Embryonic facial prominence (tissue), 1 donor: ENCODE results near the gene A1BG.

Source experiments
- DNase-seq: peaks from one replicate; pipeline ENCODE4 v3.0.0-alpha.2; 2016; ENCODE audit errors: extremely low spot score

Gene A1BG, protein sequence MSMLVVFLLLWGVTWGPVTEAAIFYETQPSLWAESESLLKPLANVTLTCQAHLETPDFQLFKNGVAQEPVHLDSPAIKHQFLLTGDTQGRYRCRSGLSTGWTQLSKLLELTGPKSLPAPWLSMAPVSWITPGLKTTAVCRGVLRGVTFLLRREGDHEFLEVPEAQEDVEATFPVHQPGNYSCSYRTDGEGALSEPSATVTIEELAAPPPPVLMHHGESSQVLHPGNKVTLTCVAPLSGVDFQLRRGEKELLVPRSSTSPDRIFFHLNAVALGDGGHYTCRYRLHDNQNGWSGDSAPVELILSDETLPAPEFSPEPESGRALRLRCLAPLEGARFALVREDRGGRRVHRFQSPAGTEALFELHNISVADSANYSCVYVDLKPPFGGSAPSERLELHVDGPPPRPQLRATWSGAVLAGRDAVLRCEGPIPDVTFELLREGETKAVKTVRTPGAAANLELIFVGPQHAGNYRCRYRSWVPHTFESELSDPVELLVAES

DNA sequence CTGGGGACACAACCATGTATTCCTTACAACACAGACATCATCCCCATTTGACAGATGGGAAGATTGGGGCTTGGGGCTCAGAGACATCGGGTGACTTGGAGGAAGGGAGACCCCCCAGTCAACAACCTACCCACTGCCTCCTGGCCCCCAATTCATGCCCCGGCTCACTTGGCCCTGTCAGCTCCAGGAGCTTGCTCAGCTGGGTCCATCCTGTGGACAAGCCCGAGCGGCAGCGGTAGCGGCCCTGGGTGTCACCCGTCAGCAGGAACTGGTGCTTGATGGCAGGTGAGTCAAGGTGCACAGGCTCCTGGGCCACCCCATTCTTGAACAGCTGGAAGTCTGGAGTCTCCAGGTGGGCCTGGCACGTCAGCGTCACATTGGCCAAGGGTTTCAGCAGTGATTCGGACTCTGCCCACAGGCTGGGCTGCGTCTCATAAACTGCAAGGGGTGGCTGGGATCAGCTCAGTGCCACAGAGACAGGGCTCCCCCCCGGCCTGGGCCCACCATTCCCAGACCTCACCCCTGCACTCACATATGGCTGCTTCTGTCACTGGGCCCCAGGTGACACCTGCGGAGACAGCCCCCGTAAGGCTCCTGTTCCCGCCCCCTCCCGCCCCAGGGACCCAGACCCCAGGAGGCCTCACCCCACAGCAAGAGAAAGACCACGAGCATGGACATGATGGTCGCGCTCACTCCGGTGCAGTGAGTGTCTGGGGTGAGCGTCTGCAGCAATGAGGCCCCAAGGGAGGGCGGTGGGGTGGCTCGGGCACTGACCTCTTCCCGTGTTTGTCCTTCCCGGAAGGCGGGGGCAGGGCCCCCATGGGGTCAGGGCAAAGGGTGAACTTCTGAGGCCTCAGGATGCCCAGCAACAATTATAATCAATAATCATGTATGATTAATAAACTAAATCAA lies at the start of gene A1BG:
A1BG (minus strand) TSS at position 733 of the 912 bp plus-strand sequence; CDS start at position 678, 55 bp downstream.
- no peak for DNase-seq

DNA sequence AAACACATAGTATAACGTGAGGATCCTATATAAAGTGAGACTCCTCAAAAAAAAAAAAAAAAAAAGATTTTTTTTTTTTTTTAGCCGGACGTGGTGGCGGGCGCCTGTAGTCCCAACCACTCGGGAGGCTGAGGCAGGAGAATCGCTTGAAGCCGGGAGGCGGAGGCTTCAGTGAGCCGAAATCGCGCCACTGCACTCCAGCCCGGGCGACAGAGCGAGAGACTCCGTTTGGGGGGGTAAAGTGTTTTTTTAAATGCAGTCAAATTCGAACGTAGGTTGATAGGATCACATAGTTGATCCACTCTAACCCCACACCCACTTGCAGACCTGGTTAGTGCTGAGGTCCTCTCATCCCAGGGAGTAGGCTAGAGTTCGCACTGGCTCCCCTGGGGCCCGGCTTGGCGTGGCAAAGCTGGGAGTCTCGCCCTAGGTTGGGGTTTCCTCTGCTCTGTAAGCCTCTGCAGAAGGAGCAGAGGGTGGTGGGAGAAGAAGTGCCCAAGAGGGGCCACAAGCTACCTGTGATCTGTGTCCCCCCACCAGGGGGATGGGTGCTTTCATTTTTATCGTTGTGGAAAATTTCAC lies 48.6 kb upstream of the A1BG start:
- no peak for DNase-seq

DNA sequence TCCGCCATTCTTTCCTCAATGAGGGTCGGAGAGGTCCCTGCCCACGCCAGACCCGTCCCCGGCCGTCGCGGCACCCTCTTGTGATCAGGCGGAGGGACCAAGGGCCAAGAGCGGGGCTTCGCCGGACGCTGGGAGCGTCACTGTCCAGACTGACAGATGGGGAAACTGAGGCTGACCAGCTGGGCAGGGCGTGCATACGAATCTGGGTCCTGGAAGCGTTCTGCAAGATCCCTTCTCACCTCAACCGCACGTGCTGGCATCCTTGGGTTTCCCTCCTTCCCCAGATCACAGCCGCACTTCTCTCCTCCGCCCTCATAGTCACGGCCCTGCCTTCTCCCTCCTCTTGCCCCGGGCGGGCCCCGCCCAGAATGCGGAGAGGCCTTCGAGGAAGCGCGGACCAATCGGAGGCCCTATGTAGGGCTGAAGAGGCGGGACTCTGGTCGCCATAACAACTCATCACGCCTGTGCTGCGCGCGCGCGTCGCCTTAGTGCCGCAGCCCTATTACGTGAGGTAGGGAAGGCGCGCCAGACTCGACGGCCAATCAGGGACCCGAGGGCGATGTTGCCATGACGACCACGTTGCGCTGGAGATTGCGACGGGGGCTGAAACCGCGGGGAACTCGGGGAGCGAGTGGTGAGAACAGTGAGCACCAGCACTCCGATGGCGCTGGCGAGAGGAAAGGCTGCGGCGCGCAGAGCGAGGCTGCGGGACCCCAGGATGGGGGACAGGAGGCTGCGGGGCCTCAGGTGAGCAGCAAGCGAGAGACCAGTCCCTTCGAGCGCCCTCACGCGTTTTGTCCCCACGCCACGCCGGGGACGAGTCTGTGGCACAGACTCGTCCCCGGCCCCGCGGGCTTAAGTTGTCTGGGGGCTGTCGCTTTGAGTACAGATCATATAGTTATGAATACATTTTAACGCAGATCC lies 47.9 kb upstream of the A1BG start:
- DNase-seq: peak; percentile 99

DNA sequence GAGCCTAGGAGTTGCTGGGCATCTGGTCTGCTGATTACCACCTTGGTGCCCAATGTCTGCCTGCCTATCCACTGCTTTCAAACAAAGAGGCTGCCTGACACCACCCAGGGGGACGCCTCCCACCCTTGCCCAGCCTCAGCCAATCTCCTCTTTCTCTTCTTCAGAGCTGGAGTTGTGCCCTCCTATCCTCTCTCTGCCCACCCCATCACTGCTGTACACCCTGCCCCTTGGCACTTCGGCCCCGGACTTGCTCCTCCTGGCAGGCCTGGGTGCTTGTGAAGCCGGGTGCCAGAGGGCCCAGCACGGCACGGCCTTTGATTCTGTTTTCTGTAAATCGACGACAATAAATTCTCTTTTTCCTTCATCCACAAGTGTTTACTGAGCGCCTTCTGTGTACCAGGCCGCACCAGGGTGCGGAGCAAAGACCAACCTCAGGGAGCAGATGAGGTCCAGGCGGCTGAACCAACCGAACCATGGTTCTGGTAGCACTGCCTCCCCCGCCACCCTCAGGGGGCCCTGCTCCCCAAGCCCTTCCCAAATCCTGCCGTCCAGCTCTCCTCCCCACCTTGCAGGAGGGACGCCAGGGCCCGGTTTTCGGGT lies 47.1 kb upstream of the A1BG start:
- DNase-seq: no peak

DNA sequence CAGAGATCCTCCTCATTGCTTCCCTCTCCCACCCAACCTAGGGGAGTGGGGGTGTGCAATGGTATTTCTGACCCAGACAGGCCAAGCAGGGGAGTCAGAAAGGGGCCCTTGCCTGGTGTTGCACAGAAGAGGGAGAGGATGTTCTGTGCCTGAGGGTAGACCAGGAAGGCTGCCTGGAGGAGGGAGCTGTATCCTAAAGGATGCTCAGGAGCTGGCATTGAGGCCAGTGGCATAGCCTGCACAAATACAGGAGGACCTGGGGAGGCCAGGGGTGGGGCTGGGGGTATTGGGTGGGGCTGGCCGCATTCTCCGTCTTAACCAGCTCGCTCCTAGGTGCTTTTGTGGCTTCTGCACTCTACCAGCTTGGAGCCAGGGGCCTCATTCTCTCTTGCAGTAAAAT lies 46.6 kb upstream of the A1BG start:
- no peak for DNase-seq

DNA sequence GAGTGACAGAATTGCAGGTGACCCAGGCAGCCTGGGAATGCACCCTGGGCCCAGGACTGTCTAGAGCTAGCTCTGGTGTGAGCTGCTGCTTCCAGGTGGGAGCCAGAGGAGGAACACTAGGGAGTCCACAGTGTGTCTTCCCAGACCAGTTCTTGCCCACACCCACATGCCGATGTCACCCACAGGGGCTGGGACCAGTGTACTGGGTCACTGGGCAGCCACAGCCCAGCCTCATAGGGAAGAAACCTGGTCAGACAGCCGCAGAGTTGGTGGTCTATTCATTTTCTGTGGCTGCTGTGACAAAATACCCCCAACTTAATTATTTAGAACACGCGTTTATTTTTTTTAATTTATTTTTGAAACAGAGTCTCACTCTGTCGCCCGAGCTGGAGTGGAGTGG lies 45.3 kb upstream of the A1BG start:
- no peak for DNase-seq

DNA sequence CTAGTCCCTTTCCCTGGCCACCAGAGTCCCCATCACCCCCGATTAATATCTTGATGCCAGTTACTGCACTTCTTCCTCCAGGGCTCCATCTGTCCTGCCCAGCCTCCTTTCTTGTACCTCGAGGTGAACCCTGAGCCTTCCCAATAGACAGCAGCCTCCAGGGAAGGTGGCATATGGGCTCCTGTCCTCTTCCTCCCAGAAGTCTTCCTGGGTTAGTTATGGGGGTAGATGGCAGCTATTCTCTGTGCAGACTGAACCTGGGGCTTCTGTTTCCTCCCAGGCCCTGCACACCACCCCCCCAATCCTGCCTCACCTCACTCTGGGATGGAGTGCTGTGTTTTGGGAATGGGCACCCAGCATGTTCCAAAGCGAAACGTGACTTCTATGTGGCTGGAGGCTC lies 44.8 kb upstream of the A1BG start:
- DNase-seq: no peak

DNA sequence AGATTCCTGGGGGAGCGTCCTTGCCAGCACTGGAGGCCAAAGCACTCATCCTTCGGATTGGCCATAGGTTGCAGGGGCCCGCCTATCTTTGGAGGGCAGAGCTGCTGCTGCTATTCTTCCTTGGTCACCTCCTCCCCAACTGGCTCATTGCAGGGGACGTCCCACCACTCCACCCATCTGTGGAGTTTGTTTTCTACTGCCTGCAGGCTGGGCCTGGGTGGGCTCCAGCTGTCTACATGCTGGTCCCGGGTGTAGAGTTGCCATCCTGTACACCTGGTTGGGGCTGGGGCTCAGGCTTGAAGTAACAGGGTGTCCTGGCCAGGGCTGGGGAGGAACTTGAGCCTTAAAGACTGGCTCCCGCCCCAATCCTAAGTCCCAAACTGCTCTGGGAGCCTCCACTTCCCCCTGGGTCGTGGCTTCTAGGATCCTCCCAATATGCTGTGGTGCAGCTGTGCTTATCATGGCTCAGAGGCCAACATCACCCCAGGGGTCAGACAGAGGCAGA lies 44.3 kb upstream of the A1BG start:
- no peak for DNase-seq

DNA sequence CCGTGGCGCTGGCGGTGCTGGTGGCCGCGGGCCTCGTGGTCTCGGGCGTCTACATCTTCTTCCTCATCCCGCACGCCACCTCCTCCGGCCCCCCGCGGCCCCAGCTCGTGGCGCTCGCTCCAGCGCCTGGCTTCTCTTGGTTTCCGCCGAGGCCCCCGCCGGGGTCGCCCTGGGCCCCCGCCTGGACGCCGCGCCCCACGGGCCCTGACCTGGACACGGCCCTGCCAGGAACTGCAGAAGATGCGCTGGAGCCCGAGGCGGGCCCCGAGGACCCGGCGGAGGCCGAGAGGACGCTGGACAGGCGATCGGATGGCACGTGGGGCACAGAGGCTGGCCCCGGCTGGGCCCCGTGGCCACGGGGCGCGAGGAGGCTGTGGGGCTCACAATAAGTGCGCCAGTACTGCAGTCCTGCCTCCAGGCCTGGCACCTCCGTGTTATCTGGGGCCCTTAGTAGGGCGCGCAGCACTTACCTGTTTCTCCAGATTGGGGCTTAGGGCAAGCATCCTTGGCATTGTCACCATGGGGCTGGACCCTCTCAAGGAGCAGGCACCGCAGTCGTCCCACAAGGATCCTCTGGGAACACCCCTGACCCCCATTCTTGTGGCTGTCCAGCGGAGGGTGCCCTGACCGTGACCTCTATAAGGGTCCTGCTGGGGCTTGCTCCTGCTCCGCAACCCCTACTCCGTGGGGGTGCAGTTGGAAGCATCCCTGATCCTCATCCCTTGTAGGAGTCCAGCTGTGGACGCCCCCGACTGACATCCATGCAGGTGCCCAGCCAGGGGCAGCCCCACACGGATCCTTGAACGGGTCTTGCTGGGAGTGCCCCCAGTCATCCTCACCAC lies 43.6 kb upstream of the A1BG start:
- no peak for DNase-seq

DNA sequence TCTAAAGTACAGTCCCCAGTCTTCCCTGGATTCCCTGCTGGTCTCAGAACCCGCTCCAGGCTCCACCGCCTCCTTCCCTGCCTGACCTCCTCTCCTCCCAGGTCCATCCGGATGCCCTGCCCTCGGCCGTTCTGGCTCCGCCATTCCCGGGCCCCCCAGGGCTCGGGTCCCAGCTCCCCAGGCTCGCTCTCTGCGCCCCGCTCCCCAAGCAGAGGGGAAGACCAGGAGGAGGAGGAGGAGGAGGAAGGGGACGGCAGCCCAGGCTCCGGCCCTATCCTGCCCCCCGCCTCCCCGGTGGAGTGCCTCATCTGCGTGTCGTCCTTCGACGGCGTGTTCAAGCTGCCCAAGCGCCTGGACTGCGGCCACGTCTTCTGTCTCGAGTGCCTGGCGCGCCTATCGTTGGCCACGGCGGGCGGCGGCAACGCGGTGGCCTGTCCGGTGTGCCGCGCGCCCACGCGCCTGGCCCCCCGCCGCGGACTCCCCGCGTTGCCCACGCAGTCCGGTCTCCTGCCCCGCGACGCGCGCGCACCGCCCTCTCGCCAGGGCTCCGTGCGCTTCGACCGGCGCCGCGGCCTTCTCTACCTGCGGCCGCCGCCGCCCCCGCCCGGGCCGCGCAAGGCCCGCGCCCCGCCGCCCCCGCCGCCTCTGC lies 42.8 kb upstream of the A1BG start:
- DNase-seq: no peak

DNA sequence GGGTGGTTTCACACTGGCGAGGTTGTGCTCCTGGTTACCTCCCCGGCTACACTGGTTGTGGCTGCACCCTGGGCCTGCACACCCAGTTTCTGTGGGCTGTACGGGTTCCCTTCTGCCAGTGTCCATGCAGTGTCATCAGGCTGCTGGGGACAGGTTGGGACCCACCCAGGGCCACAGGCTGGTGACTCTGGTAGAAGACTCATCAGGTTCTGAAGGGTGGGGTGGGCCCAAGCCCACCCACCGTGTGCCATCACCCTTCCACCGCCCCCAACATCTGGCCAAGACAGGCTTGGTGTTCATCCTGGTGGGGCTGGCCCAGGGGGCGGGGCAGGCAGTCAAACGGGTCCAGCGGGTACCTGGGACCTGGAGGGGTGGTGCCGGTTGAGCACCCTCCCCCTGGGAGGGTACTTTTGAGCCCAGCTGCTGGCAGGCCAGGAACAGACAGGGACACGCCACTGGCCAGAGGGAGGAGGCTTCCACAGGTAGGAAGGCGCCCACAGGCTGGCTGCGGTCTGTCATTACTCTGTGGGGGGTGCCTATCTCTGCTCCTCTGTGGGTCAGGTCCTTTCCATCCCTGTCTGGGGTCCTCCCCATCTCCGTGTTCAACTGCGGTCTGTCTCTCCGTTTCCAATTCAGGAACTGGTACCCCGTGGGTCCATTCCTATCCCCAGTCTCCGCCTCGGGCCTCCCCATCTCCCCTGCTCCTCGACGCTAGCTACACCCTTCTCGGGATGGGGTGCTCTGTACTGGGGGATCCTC lies 42.1 kb upstream of the A1BG start, which contains the start of gene RNF225:
RNF225 (plus strand) TSS at position 437 of the 759 bp plus-strand sequence. CDS start 434 bp downstream, outside the sequence.
- no peak for DNase-seq

DNA sequence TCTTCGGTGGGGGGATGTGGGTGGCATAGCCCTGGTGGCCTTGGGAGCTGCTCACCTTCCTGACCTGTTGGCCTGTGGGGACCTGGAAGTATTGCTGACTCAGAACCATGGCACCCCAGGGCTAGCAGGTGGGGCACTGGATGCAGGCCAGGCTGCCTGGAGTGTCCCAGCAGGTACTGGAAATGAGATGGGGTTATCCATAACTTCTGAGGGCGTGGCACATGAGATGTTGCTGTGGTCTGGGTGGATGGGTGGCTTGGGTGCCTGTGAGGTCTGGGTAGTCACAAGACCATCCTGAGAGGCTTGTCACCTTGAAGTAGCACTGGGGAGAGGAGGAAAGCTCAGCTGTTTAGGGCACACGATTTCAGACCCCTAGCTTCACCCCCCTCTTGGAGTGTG lies 41.5 kb upstream of the A1BG start:
- DNase-seq: no peak

DNA sequence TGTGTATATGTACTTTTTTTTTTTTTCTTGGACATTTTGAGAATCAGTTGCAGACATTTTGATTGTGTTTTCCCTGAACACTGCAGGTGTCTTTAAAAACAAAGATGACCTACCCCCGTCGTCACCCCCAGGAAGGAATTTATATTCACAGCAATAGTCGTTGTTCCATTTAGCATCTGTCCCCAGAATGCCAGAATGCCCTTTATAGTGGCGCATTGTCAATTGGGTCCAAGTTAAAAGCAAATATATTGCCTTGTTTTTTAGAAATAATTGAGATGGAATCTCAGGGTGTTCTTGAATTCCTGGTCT lies 40.4 kb upstream of the A1BG start:
- DNase-seq: no peak

DNA sequence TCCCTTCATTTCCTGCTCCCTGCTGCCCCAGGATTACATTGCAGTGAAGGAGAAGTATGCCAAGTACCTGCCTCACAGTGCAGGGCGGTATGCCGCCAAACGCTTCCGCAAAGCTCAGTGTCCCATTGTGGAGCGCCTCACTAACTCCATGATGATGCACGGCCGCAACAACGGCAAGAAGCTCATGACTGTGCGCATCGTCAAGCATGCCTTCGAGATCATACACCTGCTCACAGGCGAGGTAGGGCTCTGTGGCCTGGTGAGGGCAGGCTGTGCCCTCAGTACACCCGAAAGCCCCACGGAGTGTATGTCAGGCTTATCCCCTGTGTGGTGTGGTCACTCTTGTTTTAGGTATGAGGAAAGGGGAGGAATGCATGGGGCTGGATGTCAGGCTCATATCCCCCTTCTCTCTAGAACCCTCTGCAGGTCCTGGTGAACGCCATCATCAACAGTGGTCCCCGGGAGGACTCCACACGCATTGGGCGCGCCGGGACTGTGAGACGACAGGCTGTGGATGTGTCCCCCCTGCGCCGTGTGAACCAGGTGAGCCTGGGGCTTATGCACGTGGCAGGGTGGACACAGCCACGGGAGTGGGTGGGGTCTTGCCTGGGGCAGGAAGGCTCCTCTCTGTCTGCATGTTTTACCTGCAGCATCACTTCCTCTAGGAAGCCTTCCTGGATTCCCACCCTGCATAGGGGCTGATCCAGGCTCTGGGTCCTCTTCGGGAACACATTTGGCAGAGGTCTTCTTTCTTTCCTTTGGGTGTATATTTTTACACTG lies 39.8 kb upstream of the A1BG start:
- no peak for DNase-seq

DNA sequence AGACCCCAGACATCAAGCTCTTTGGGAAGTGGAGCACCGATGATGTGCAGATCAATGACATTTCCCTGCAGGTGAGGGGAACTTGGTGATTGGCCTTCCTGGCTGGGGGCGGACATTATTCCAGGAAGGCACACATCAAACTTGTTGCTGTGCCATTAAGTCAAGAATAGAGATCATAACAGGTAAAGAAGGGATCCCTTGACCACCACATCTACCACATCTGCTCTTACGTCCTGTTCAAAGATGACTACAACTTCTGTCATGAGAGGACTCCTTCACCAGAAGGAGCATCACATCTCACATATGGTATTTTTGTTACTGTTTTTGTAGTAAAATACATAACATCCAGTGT lies 34.9 kb upstream of the A1BG start:
- no peak for DNase-seq

DNA sequence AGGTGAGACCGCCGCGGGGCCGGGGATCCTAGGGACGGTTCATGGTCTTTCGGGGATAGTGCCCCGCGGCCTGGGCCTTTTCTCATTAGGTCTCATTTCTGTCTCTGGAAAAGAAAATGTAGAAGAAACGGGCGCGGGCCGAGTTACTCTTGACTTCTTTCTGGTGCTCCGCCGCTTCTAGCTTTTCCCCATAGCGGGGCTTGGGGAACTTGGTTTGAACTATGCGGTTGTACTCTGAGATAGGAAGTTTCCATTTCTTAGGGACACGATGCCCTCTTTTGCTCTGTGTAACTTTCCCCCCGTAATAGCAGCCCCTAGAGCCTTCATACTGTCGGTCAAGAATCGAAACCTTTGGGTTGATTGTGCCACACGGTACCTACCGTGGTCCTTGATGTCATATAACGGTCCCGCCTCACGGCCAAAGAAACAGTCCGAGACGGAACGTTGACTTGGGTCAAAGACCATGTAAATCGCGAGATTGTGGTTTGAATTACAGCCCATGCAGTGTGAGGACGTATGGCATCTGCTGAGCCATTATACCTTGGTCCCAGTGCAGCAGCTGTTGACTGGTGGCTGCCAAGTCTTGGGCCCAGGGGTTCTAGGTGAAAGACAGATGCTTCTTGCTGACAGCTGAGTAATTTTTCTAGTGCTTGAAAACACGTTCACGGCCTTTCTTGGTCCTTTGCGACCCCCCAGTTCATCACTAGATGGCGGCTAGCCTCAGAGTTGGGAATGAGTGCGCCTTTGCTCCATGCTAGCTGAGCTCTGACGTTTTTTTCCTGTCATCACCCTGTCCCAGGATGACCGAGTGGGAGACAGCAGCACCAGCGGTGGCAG lies 34.3 kb upstream of the A1BG start:
- no peak for DNase-seq
